Neural cell (in vitro differentiated cells): Measurements from ENCODE around the gene DHX8.

Experiments
- CTCF ChIP-seq: fragments of 450-650 bp; IDR thresholded peaks from 2 replicates; pipeline ENCODE4 v1.5.1; 2014; ENCODE audit warnings: antibody characterized with exemption, mild to moderate bottlenecking, moderate library complexity; ENCODE audit not compliant: poor library complexity, severe bottlenecking
- EP300 ChIP-seq: fragments of 450-650 bp; conservative IDR thresholded peaks from 2 replicates; pipeline ENCODE4 v1.6.1; 2014; ENCODE audit warnings: antibody characterized with exemption, mild to moderate bottlenecking, moderate library complexity; ENCODE audit not compliant: poor library complexity, severe bottlenecking
- EZH2 ChIP-seq: fragments of 200-600, 300-800 bp; shearing (Covaris generic), sonication (generic); IDR thresholded peaks from 2 replicates; pipeline ENCODE4 v1.6.1; 2014; ENCODE audit warnings: antibody characterized with exemption, low read length, borderline replicate concordance, mild to moderate bottlenecking; ENCODE audit not compliant: insufficient read depth, poor library complexity, severe bottlenecking
- MXI1 ChIP-seq: fragments of 450-650 bp; conservative IDR thresholded peaks from 2 replicates; pipeline ENCODE4 v1.6.1; 2014; ENCODE audit warnings: antibody characterized with exemption, mild to moderate bottlenecking; ENCODE audit not compliant: poor library complexity, severe bottlenecking
- POLR2AphosphoS5 ChIP-seq: IDR thresholded peaks from 2 replicates; pipeline ENCODE4 v1.6.1; 2012
- RAD21 ChIP-seq: fragments of 450-650 bp; conservative IDR thresholded peaks from 2 replicates; pipeline ENCODE4 v1.6.1; 2014; ENCODE audit warnings: antibody characterized with exemption, mild to moderate bottlenecking, moderate library complexity
- REST ChIP-seq: IDR thresholded peaks from 2 replicates; pipeline ENCODE4 v1.6.1; 2012; ENCODE audit warnings: borderline replicate concordance
- SMC3 ChIP-seq: fragments of 450-650 bp; conservative IDR thresholded peaks from 2 replicates; pipeline ENCODE4 v1.6.1; 2014; ENCODE audit warnings: antibody characterized with exemption, mild to moderate bottlenecking, moderate library complexity; ENCODE audit not compliant: poor library complexity
- TAF1 ChIP-seq: IDR thresholded peaks from 2 replicates; pipeline ENCODE4 v1.6.1; 2012; ENCODE audit warnings: low read depth

DNA sequence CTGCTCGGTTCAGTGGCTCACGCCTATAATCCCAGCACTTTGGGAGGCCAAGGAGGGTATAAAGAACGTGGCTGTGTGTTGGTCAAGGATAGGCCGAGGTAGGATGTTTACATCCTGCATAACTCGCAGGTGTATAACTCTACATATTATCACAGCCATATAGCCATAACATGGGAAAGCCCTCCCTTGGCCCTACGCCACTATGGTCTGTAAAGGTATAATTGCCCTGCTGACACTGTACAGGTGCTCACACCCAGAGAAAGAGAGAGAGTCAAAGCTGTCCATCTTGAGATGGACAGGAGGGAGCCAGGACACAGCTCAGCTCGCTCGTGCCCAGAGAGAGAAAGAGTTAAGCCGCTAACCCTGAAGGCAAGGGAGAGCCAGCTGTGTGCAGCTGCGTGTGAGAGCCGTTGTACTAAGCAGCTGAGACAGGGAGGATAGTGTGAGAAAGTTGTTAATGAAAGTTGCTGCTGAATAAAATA, 30.4 kb upstream of the DHX8 start:
- TF ChIP-seq CTCF (no peak), POLR2AphosphoS5 (no peak), EP300 (no peak), EZH2 (no peak), MXI1 (no peak), REST (no peak), RAD21 (no peak), SMC3 (no peak), TAF1 (no peak)
